ENCODE results near the gene ELF1.

The ELF1 gene

DNA sequence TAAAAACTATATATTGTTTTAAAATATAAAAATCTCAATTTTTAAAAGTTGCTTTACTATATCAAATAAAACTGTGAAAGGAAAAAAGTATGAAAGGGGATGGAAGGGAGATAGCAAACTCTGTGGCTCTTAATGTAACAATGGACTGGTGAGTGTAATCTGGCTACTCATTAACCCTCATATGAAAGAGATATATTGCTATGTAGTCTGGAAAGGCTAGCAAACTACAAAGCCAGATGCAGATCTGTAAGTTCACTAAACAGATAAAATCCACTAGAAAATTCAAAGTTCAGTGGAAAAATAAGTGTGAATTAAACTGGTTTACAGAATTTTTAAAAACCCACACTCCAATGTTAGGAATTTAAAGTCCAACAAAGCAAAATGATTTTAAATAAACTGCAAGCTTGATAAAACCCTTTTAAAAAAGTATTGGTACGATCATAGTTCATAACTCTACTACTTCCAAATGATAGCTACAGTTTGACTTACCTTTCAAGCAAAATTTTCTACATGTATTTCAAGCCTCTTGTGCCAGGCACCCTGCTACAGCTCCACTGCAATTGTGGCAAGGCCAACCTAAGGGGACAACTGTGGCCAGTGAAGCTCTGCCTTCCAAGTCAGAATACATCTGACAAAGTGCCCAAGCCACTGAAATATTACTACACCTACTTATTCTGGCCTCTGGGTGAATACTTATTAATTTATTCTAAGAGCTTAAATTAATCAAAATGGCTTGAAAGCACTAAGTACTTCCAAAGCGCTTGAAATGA lies 647 bp upstream of the ELF1 start:
- Histone ChIP-seq H3K27ac (ENCODE audit: low read depth, low read length) (no peak overlapping the region), H3K4me3 (ENCODE audit: low read depth, low read length) (no peak overlapping the region), H3K4me1 (ENCODE audit: control insufficient read depth, insufficient read depth, low read length, unreplicated experiment) (peaks cover 20% of the 10 kb centered on the region), H3K27me3 (ENCODE audit: insufficient read depth, low read length) (no peaks in the 10 kb centered on the region), H3K36me3 (ENCODE audit: insufficient read depth, low read length) (no peaks in the 10 kb centered on the region), H3K79me2 (ENCODE audit: control insufficient read depth, insufficient read depth, low read length, unreplicated experiment) (peaks cover 64% of the 10 kb centered on the region), H2AFZ (ENCODE audit: low read length, unreplicated experiment) (no peak overlapping the region)

DNA sequence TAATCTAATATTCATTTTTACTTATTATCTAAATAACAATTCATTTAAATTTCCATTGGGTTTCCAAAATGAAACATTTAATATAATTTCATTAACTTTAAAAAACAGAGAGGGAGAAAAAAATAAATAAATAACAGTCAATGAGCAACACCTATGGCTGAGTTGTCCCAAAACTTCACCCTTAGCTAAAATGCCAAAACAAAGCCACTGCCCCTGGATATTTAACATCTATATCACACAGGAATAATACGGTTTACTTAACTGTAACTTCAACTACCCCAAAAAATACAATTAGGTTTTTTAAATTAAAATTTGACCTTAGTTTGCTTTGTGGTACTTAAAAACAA lies 541 bp downstream of the ELF1 start:
- H3K4me1 ChIP-seq (ENCODE audit: control insufficient read depth, insufficient read depth, low read length, unreplicated experiment), result peaks cover 20% of the 10 kb centered on the region
- no peak overlapping the region for H2AFZ ChIP-seq (ENCODE audit: low read length, unreplicated experiment)
- peak overlapping the region; percentile 73 for H3K27ac ChIP-seq (ENCODE audit: low read depth, low read length)

DNA sequence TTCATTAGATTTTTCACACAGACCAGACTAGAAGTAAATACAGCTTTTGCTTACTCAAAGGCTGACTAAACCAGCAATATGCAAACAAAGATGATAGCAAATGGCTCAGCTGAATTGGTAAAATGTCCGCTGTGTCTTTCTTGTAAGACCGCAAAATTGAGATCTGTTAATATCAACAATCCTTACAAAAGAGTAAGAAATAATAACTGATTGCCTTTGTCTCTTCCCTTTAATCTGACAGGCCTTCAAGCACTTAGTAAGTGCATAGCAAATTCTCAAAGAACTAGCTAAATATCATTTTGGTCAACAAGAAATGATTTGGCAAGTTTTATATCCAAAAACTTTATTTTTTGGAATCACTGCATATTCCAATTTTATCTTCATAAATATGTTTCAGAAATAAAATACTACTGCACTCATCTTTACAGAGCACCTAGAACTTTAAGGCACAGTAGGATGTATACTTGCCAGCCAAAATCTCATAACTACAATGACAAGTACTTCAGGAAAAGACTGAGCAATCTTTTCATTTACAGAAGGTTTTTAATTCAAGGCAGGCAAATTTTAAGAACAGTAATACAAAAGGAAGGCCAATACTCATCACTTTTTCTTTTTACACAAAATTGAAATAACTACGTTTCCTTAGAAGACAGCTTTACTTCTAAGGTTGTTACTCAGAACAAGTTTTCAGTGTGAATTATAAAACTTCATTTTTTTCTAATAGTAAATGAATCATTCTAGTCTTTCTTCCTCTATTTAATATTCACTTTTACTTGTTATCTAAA lies 1.1 kb downstream of the ELF1 start:
- Histone ChIP-seq H3K27me3 (ENCODE audit: insufficient read depth, low read length) (no peaks in the 10 kb centered on the region), H3K4me3 (ENCODE audit: low read depth, low read length) (peak overlapping the region; percentile 64), H3K27ac (ENCODE audit: low read depth, low read length) (no peak overlapping the region), H3K4me1 (ENCODE audit: control insufficient read depth, insufficient read depth, low read length, unreplicated experiment) (peaks cover 20% of the 10 kb centered on the region), H3K79me2 (ENCODE audit: control insufficient read depth, insufficient read depth, low read length, unreplicated experiment) (peaks cover 69% of the 10 kb centered on the region), H2AFZ (ENCODE audit: low read length, unreplicated experiment) (no peak overlapping the region), H3K36me3 (ENCODE audit: insufficient read depth, low read length) (no peaks in the 10 kb centered on the region)

More for the DNA sequence above, 541 bp downstream of the ELF1 start:
- peak overlapping the region; percentile 74 for H3K4me3 ChIP-seq (ENCODE audit: low read depth, low read length)
- H3K27me3 ChIP-seq (ENCODE audit: insufficient read depth, low read length), result no peaks in the 10 kb centered on the region
- H3K36me3 ChIP-seq (ENCODE audit: insufficient read depth, low read length), result no peaks in the 10 kb centered on the region
- H3K79me2 ChIP-seq (ENCODE audit: control insufficient read depth, insufficient read depth, low read length, unreplicated experiment), result peaks cover 71% of the 10 kb centered on the region

DNA sequence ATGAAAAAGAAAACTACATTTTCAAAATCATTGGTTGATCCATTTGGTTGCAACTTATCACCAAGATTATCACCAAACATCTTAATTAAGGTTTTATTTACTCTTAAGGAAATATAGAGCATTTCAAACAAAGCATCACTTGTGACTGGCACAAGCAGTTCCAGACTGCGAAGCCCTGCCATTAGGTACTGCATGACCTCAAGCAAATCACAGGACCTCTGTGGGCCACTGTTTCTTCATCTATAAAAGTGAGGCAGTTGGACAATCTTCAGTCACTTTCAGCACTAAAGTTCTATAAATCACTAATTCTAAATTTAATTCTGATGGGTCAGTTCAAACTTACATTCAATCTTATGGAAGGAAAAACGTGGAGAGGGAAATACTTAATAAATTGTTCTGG lies 2.0 kb downstream of the ELF1 start:
- Histone ChIP-seq H3K4me3 (ENCODE audit: low read depth, low read length) (no peak overlapping the region), H3K4me1 (ENCODE audit: control insufficient read depth, insufficient read depth, low read length, unreplicated experiment) (peaks cover 20% of the 10 kb centered on the region), H3K36me3 (ENCODE audit: insufficient read depth, low read length) (no peaks in the 10 kb centered on the region), H3K27ac (ENCODE audit: low read depth, low read length) (no peak overlapping the region), H3K27me3 (ENCODE audit: insufficient read depth, low read length) (no peaks in the 10 kb centered on the region), H2AFZ (ENCODE audit: low read length, unreplicated experiment) (no peak overlapping the region), H3K79me2 (ENCODE audit: control insufficient read depth, insufficient read depth, low read length, unreplicated experiment) (peaks cover 66% of the 10 kb centered on the region)

DNA sequence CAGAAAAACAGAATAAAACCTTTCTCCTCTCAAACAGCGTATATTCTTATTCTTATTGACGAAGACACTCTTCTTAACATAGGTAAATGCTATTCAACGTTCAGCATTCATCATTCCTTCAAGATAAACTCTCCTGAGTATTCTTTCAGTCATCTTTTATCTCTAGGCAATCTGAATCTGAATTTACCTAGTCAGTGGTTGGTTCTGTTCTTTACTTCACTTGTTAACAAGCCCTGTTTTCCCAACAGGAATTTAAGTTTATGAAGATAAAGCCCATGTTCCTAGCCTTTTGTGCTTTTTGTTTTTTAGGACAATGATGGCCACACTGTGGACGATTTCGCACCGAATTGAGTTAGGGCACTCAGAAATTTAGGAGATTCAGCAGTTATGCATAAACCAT lies 3.2 kb downstream of the ELF1 start:
- H3K79me2 ChIP-seq (ENCODE audit: control insufficient read depth, insufficient read depth, low read length, unreplicated experiment), result peaks cover 62% of the 10 kb centered on the region
- no peak overlapping the region for H3K27ac ChIP-seq (ENCODE audit: low read depth, low read length)
- H3K36me3 ChIP-seq (ENCODE audit: insufficient read depth, low read length), result no peaks in the 10 kb centered on the region
- no peak overlapping the region for H2AFZ ChIP-seq (ENCODE audit: low read length, unreplicated experiment)
- H3K4me3 ChIP-seq (ENCODE audit: low read depth, low read length), result no peak overlapping the region
- H3K4me1 ChIP-seq (ENCODE audit: control insufficient read depth, insufficient read depth, low read length, unreplicated experiment), result peaks cover 20% of the 10 kb centered on the region
- no peaks in the 10 kb centered on the region for H3K27me3 ChIP-seq (ENCODE audit: insufficient read depth, low read length)

DNA sequence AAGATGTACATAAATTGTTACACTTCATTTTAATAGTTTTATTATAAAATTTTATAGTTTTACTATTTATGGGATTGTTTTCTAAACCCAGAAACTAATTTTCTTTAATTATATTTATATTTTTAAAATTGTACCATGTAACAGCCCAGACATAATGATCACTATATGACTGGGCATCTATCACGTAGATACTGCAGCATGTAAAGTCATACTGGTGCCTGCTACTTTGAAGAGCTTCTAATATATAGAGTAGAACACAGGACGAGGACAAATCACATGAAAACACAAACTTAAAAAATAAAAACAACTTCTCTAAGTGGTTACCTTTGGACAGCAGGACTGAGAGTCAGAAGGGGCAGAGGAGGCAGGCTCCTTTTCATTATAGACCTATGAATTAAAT lies 5.3 kb downstream of the ELF1 start:
- Histone ChIP-seq H3K4me1 (ENCODE audit: control insufficient read depth, insufficient read depth, low read length, unreplicated experiment) (peaks cover 6% of the 10 kb centered on the region), H3K27me3 (ENCODE audit: insufficient read depth, low read length) (no peaks in the 10 kb centered on the region), H3K79me2 (ENCODE audit: control insufficient read depth, insufficient read depth, low read length, unreplicated experiment) (peaks cover 63% of the 10 kb centered on the region), H3K4me3 (ENCODE audit: low read depth, low read length) (no peak overlapping the region), H3K36me3 (ENCODE audit: insufficient read depth, low read length) (no peaks in the 10 kb centered on the region), H2AFZ (ENCODE audit: low read length, unreplicated experiment) (no peak overlapping the region), H3K27ac (ENCODE audit: low read depth, low read length) (no peak overlapping the region)

DNA sequence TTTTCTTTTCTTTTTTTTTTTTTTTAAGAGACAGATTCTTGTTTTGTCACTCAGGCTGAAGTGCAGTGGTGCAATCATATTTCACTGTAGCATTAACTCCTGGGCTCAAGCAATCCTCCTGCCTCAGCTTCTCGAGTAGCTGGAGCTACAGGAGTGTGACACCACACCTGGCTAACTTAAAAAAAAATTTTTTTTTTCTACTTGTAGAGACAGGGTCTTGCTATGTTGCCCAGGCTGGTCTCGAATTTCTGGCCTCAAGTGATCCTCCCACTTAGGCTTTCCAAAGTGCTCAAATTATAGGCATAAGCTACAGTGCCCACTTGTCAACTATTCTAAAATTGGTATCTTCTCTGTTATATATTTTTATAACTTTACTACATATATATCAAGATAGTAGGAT lies 6.6 kb downstream of the ELF1 start:
- Histone ChIP-seq H3K27me3 (ENCODE audit: insufficient read depth, low read length) (no peaks in the 10 kb centered on the region), H3K27ac (ENCODE audit: low read depth, low read length) (no peak overlapping the region), H3K36me3 (ENCODE audit: insufficient read depth, low read length) (no peaks in the 10 kb centered on the region), H3K4me1 (ENCODE audit: control insufficient read depth, insufficient read depth, low read length, unreplicated experiment) (peaks cover 13% of the 10 kb centered on the region), H2AFZ (ENCODE audit: low read length, unreplicated experiment) (no peak overlapping the region), H3K4me3 (ENCODE audit: low read depth, low read length) (no peak overlapping the region), H3K79me2 (ENCODE audit: control insufficient read depth, insufficient read depth, low read length, unreplicated experiment) (peaks cover 59% of the 10 kb centered on the region)

DNA sequence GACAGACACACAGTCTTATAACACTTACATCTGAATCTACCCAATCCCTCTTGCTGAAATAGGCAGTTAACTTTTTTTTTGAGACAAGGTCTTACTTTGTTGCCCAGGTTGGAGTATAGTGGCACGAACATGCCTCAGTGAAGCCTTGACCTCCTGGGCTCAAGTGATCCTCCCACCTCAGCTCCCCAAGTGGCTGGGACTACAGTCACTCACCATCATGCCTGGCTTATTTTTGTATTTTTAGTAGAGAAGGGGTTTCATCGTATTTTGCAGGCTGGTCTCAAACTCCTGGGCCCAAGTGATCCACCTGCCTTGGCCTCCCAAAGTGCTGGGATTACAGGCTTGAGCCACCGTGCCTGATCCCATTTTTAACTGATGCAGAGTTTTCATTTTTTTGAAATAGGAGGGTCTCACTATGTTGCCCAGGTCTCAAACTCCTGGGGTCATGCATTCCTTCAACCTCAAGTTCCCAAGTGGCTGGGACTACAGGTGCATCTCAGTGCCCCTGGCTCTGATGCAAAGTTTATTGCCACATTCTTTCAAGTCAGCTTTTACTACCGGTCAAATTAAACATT lies 7.6 kb downstream of the ELF1 start:
- Histone ChIP-seq H3K36me3 (ENCODE audit: insufficient read depth, low read length) (no peaks in the 10 kb centered on the region), H3K27ac (ENCODE audit: low read depth, low read length) (no peak overlapping the region), H3K27me3 (ENCODE audit: insufficient read depth, low read length) (no peaks in the 10 kb centered on the region), H2AFZ (ENCODE audit: low read length, unreplicated experiment) (no peak overlapping the region), H3K4me3 (ENCODE audit: low read depth, low read length) (no peak overlapping the region), H3K79me2 (ENCODE audit: control insufficient read depth, insufficient read depth, low read length, unreplicated experiment) (peaks cover 59% of the 10 kb centered on the region), H3K4me1 (ENCODE audit: control insufficient read depth, insufficient read depth, low read length, unreplicated experiment) (peaks cover 18% of the 10 kb centered on the region)

DNA sequence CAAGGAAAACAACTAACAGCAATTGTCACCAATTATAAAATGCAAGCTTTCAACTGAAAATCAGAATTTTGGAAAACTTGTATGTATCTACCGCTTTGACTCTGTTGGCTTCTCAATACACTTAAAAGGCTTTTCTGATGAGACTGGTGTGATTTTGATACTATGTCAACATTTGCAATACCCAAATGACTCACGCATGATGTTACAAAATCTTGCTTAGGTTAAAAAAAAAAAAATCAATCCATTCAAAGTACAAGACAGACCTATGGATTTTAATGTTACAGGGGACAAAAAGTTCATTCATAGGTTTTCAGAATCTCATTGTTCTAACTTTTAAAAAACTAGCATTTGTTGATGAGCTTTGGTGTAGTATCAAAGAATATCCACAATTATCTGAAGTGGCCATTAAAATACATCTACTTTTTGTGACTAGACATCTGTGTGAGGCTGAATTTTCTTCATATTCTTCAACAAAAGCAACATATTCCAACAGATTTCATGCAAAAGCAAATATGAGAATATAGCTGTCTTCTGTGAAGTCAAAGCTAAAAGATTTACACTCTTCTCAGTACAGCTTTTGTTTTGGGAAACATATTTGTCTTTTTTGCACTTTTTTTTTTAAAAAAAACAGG lies 10.7 kb downstream of the ELF1 start:
- H3K79me2 ChIP-seq (ENCODE audit: control insufficient read depth, insufficient read depth, low read length, unreplicated experiment), result peaks cover 63% of the 10 kb centered on the region
- no peaks in the 10 kb centered on the region for H3K36me3 ChIP-seq (ENCODE audit: insufficient read depth, low read length)
- H3K27me3 ChIP-seq (ENCODE audit: insufficient read depth, low read length), result no peaks in the 10 kb centered on the region
- H2AFZ ChIP-seq (ENCODE audit: low read length, unreplicated experiment), result no peak overlapping the region
- H3K27ac ChIP-seq (ENCODE audit: low read depth, low read length), result peak overlapping the region; percentile 38
- peaks cover 28% of the 10 kb centered on the region for H3K4me1 ChIP-seq (ENCODE audit: control insufficient read depth, insufficient read depth, low read length, unreplicated experiment)
- H3K4me3 ChIP-seq (ENCODE audit: low read depth, low read length), result peak overlapping the region; percentile 17; the same call in 1 of the 2 replicates

DNA sequence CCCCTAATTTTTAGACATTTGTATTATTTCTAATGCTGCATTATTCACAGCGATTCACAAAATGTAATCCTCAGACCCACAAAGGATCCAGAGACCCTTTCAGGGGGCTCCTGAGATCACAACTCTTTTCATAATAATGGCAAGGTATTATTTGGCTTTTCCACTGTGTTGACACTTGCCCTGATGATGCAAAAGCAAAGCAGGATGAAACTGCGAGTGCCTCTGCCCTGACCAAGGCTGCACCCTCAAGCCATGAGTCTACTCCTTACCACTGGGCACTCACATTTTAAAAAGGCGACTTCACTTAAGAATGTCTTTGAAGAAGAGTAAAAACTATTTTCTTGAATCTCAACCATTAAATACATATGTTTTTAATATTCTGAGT lies 11.4 kb downstream of the ELF1 start:
- Histone ChIP-seq H2AFZ (ENCODE audit: low read length, unreplicated experiment) (no peak overlapping the region), H3K27me3 (ENCODE audit: insufficient read depth, low read length) (no peaks in the 10 kb centered on the region), H3K4me3 (ENCODE audit: low read depth, low read length) (peak overlapping the region; percentile 17; the same call in 1 of the 2 replicates), H3K36me3 (ENCODE audit: insufficient read depth, low read length) (no peaks in the 10 kb centered on the region), H3K27ac (ENCODE audit: low read depth, low read length) (peak overlapping the region; percentile 38), H3K4me1 (ENCODE audit: control insufficient read depth, insufficient read depth, low read length, unreplicated experiment) (peaks cover 28% of the 10 kb centered on the region), H3K79me2 (ENCODE audit: control insufficient read depth, insufficient read depth, low read length, unreplicated experiment) (peaks cover 64% of the 10 kb centered on the region)
